ENCODE data around the gene NMD3.
"Not testable (repeated sequence)": the region's sequence is repeated elsewhere in the genome, so short reads cannot be mapped to it uniquely, and the experiment has no call there.

NMD3 gene

GRCh38 chr3:161231861-161232260, 10.8 kb downstream of the NMD3 start:
- no peak for DNase-seq (ENCODE audit: low spot score)

DNA sequence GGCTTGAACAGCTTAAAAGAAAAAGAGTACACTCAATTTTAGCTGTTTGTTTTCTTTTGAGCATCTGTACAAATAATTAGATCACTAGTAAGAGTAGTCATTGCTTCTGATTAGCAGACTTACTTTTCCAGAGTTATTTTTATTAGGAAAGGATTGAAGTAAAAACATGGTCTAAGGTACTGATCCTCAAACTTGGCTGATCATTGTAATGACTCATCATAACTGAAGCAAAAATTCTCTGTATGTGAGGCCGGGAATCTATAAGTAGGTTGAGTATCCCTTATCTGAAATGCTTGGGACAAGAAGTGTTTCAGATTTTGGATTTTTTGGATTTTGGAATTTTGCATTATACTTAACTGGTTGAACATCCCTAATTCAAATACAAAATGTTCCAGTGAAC, 12.4 kb downstream of the NMD3 start:
- DNase-seq (ENCODE audit: low spot score), result no peak

DNA sequence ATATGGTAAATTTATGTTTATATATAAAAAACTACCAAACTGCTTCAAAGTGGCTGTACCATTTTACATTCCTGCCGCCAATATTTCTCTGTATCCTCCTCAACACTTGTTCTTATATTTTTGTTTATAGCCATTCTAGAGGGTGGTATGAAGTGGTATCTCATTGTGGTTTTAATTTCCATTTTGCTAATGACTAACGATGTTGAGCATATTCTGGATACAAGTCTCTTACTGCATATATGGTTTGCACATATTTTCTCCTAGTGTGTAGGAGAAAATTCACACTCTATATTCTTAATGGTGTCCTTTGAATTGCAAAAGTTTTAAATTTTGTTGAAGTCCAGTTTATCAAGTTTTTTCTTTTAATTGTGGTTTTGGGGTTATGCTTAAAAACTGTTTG, 15.1 kb downstream of the NMD3 start:
- DNase-seq (ENCODE audit: low spot score), result no peak

- no peak for DNase-seq (ENCODE audit: low spot score)
Measured at GRCh38 chr3:161239700-161240099, 18.6 kb downstream of the NMD3 start.

DNA sequence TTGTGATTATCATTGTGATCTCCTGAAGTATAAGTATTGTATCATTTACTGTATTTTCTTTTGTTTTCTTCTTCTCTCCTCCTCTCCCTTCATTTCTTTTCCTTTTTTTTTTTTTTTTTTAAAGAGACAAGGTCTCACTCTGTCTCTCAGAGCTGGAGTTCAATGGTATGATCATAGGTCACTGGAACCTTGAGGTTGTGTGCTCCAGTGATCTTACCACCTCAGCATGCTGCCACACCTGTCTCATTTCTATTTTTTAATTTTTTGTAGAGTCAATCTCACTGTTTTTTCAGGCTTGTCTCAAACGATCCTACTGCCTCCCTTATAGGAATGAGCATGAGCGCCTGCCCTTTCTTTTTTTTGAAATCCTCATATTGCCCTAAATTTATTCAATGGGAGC, 23.4 kb downstream of the NMD3 start:
- DNase-seq (ENCODE audit: low spot score), result no peak

- DNase-seq (ENCODE audit: low spot score), result no peak
Measured at GRCh38 chr3:161247049-161247448, 25.9 kb downstream of the NMD3 start.

DNA sequence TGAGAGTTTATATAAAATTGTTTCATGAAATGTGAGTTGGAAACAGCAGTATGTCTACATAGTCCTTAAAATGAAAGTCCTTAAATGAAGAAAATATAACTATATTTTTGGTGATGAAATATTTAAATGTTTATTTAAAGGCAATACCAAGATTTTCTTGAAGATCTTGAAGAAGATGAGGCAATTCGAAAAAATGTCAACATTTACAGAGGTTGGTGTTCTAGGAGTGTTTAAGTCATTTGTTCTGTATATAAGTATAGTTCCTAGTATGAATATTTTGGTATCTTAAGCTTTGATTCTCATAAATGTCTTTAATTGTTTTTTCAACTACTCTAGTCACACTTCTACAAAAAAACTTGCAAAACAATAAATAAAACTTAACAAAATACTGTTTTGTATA, 29.0 kb downstream of the NMD3 start:
- no peak for DNase-seq (ENCODE audit: low spot score)

DNA sequence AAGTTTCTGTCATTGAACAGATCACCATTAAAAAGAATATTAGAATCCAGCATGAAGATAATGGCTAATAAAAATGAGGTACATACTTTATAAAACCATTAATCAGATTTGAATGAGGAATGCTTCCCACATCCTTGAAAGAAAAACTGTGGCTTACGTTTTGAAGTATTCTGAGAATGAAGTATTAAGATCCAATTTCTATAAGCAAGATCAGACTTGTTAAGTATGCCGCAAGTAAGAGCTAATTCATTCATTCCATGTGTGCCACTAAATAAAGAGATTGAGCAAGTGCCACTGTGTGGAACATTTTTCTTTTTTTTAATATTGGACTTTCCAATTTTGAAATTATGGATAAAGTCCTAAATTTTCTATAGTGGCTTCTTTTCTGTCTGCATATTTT, 30.6 kb downstream of the NMD3 start:
- DNase-seq (ENCODE audit: low spot score), result no peak

DNA sequence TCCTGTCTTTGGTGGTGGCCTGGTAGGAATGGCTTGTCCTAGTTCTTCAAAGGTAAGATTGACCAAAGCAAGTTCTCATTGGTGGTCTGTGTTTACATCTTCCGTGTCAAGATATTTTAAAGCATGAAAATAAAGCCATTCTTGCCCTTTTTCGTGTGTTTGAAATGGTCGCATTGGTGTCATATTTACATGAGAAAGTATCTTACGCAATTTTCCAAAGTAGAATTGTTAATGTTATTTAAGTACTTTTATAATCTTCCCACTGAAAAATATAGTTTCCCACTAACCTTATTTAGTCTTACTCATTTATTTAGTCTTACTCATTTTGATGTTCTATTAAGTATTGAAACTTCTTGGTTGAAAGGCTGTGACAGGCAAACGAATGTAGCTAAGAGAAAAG, 31.0 kb downstream of the NMD3 start:
- DNase-seq (ENCODE audit: low spot score), result no peak

DNA sequence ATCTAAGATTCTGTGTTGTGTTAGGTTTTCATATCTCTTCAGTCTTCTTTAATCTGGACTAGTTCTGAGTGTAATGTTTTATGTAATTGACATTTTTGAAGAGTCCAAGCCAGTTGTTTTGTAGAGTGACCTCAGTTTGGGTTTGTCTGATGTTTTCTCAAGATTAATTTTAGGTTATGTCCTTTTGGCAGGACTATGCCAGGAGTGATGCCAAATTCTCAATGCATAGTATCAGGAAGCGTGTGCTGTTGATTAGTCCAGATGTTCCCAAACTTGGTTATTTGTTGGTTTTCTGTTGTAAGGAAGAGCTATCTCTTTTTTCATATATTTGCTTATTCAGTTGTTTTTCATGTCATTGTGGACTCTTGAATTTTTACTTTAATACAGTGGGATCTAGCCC, 32.6 kb downstream of the NMD3 start:
- DNase-seq (ENCODE audit: low spot score), result no peak

- no peak for DNase-seq (ENCODE audit: low spot score)
Measured at GRCh38 chr3:161254861-161255260, 33.8 kb downstream of the NMD3 start.

GRCh38 chr3:161263057-161263456, 41.9 kb downstream of the NMD3 start:
- DNase-seq (ENCODE audit: low spot score), result no peak

GRCh38 chr3:161264852-161265251, 43.7 kb downstream of the NMD3 start:
- no peak for DNase-seq (ENCODE audit: low spot score)

DNA sequence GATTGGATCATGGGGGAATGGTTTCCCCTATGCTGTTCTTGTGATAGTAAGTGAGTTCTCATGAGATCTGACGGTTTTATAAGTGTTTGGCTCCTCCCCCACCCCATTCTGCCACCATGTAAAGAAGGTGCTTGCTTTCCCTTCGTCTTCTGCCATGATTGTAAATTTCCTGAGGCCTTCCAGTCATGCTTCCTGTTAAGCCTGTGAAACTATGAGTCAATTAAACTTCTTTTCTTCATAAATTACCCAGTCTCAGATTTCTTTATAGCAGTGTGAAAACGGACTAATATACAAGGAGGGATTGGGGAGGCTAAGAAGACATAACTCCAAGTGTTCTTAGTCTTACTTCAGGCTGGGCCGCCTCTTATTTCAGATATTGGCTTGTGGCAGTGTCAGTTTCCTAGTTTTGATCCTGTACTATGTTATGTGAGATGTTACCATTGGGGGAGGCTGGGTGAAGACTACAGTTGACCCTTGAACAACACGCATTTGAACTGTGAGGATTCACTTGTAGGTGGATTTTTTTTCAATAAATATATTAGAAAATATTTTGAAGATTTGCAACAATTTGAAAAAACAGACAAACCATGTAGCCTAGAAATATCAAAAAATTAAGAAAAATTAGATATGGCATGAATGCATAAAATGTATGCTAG, 44.9 kb downstream of the NMD3 start:
- DNase-seq (ENCODE audit: low spot score), result no peak

DNA sequence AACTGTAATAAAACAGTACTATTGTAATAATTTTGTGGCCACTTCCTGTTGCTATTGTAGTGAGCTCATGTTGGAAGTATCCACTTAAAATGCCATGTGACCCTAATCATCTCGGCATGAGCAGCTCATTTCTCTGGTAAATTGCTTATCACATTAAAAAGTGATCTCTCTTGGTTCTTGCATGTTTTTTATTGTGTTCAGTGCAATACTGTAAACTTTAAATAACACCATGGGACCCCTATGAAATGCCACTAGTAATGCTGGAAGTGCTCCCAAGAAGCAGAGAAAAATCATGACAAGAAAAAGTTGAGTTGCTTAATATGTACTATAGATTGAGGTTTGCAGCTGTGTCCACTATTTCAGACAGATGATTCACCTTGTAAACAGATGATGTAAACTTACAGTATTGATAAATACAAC, 45.6 kb downstream of the NMD3 start:
- no peak for DNase-seq (ENCODE audit: low spot score)

- no peak for DNase-seq (ENCODE audit: low spot score)
Measured at GRCh38 chr3:161267646-161268045, 46.5 kb downstream of the NMD3 start.

DNA sequence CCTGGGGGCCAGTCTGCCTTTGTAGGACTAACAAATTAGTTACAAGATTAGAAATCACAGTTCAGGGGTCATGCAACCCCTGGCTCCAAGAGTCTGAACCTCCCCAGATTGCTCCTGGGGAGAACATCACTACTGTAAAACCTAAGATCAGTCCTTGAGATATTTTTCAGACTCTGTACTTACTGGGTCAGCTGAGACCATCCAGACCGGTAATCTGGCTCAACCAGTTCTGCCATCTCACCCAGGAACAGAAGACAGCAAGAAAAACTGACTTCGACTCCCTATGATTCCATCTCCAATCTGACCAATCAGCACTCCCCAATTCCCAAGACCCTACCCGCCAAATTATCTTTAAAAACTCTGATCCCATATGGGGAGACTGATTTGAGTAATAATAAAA, 47.5 kb downstream of the NMD3 start:
- no peak for DNase-seq (ENCODE audit: low spot score)

DNA sequence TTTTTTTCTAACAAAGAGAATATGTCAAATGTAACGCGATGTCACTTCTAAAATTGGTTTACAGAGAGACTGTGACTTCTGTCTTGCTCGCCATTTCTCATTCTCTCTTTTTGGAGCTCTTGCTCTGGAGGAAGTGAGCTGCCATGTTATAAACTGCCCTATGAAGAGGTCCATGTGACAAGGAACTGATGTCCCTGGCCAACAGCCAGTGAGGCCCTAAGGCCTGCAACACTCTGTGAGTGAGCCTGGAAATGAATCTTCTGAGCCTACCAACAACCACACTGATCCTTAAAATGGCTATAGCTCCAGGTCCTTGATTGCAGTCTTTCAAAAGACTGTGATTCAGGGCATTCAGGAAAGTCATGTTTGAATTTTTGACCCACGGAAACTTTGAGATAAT, 49.9 kb downstream of the NMD3 start:
- DNase-seq (ENCODE audit: low spot score), result no peak

DNA sequence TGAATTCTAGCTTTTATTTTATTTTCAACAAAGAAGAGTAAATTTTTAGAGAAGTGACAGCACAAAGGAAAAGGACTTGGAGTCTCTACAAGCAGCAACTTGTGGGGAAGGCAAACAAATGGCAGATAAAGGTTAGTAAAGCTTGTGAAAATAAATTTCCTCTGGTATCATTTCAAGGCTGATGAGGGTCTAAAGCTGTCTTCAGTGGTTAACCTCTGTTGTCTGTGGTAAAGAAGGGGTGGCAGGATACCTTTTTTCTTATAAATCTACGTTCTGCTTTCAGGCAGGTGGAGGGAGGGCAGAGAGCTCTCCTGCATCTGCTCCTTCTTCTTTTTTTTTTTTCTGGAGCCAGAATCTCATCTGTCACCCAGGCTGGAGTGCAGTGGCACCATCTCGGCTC, 50.5 kb downstream of the NMD3 start:
- no peak for DNase-seq (ENCODE audit: low spot score)

DNA sequence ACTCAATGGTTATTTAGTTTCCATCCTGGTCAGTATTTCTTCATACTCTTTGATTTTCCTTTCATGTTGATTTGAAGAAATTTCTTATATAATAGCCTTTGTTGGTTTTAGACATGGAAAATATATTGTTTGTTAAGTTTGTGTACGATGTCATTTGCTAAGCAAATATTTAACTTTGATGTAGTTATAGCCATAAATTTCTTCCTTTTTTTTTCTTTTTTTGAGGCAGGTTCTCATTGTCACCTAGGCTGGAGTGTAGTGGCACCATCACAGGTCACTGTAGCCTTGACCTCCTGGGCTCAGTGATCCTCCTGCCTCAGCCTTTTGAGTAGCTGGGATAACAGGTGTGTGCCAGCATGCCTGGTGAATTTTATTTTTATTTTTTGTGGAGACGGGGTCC, 51.4 kb downstream of the NMD3 start:
- DNase-seq (ENCODE audit: low spot score), result no peak

DNA sequence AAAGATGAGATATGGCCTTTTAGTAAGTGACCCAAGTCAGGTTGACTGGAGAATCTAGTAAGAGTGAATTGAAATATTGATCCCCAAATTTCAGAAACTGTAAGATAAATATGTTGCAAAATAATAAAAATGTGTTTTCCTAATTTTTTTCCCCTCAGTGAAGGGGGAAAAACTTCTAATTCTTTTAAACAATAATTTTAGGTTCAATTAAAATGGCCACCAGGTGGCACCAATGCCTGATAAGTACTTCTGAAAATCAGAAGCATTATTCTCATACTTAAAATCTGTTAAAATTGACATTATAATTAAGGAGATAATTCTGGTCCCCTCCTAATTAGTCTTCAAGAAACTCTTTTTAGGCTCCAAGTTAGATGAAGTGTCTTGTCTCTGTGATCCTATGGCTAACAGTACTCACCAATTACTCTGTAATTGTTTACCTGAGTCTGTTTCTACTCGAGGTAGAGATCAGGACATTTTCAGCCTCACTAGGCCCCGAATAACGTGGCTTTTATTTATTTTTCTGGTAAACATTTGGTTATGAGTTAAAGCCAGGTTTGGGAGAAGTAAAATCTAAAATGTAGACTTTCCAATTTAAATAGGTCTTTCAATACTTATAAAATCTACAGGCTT, 52.6 kb downstream of the NMD3 start:
- no peak for DNase-seq (ENCODE audit: low spot score)

- no peak for DNase-seq (ENCODE audit: low spot score)
Measured at GRCh38 chr3:161274691-161275298, 53.7 kb downstream of the NMD3 start.

- no peak for DNase-seq (ENCODE audit: low spot score)
Measured at GRCh38 chr3:161275919-161276318, 54.8 kb downstream of the NMD3 start.

DNA sequence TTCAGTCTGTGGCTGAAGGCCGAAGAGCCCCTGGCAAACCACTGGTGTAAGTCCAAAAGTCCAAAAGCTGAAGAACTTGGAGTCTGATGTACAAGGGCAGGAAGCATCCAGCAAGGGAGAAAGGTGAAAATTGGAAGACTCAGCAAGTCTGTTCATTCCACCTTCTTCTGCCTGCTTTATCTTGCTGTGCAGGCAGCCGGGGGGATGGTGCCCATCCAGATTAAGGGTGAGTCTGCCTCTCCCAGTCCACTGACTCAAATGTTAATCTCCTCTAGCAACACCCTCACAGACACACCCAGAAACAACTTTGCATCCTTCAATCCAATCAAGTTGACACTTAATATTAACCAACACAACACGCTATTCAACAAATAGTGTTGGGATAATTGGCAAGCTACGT, 61.3 kb downstream of the NMD3 start:
- DNase-seq (ENCODE audit: low spot score), result not testable (repeated sequence)

All from HuH-7.5 (cell line).